NCI-H2227 treated with DMSO at 0.1 percent for 48 hours (cell line): Measurements from ENCODE around the gene ITGA11.

Source experiments
- DNase-seq: peaks from one replicate; lab custom pipeline; 2025; lab: John Stamatoyannopoulos, UW

Gene ITGA11

GRCh38 chr15:68389936-68390817, 41.8 kb downstream of the ITGA11 start:
- no peak for DNase-seq

GRCh38 chr15:68389041-68389930, 42.7 kb downstream of the ITGA11 start:
- DNase-seq = no peak

- DNase-seq = no peak
Observed at GRCh38 chr15:68387381-68388143, 44.4 kb downstream of the ITGA11 start.

GRCh38 chr15:68386587-68387288, 45.2 kb downstream of the ITGA11 start:
- no peak for DNase-seq

GRCh38 chr15:68385671-68386586, 46.0 kb downstream of the ITGA11 start:
- no peak for DNase-seq

GRCh38 chr15:68385240-68385561, 46.8 kb downstream of the ITGA11 start:
- no peak for DNase-seq

GRCh38 chr15:68384451-68385239, 47.3 kb downstream of the ITGA11 start:
- DNase-seq = no peak

- DNase-seq = no peak
Observed at GRCh38 chr15:68383161-68384074, 48.5 kb downstream of the ITGA11 start.

GRCh38 chr15:68382286-68383007, 49.5 kb downstream of the ITGA11 start:
- no peak for DNase-seq

GRCh38 chr15:68380456-68380855, 51.5 kb downstream of the ITGA11 start:
- DNase-seq = no peak

GRCh38 chr15:68379759-68380290, 52.1 kb downstream of the ITGA11 start:
- no peak for DNase-seq

GRCh38 chr15:68379058-68379758, 52.8 kb downstream of the ITGA11 start:
- DNase-seq = no peak

- DNase-seq = no peak
Observed at GRCh38 chr15:68378595-68378994, 53.4 kb downstream of the ITGA11 start.

GRCh38 chr15:68377766-68378165, 54.2 kb downstream of the ITGA11 start:
- DNase-seq = no peak

GRCh38 chr15:68376447-68377060, 55.4 kb downstream of the ITGA11 start:
- DNase-seq = no peak

GRCh38 chr15:68375716-68376220, 56.2 kb downstream of the ITGA11 start:
- no peak for DNase-seq
